GM19467 (cell line): ENCODE data around the gene CARS1.

Source experiments
- ATAC-seq: cut with Tn5 transposase; IDR thresholded peaks from one replicate; pipeline ENCODE4 v1.9.1; 2021; ENCODE audit warnings: mild to moderate bottlenecking, moderate library complexity; ENCODE audit not compliant: unreplicated experiment

The CARS1 gene

DNA sequence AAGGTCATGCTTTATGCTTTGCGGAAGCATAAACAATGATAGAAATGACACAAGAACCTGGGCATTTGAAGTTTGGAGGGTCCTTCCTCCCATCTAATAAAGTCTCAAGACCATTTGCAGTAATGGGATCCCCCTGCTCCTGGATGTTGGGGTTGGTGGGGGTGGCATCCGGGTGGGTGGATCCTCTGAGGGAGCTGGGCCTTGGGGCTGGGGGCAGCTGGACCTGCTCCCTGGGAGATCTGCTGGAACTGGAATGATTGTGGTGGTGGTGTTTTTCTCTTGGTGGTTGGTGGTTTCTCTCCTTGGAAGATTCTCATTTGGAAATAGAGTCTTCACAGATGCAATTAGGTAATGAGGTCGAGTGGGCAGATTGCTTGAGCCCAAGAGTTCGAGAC is 62.9 kb downstream of the CARS1 start:
- no peak for ATAC-seq

DNA sequence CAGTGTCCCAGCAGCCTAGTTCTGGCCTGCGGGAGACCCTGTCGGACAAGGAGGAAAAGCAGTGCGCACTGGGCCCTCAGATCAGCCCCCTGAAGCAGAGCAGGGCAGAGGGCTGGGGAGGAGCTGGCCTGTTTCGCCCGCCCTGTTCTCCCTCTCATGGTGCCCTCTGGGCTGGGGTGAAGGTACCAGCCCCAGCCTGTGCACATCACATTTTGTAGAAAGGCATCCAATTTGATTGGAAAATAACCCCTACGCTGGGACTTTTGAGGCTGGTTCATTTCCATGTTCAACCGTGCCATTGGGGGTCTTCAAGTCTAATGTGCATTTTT is 64.3 kb downstream of the CARS1 start:
- no peak for ATAC-seq

DNA sequence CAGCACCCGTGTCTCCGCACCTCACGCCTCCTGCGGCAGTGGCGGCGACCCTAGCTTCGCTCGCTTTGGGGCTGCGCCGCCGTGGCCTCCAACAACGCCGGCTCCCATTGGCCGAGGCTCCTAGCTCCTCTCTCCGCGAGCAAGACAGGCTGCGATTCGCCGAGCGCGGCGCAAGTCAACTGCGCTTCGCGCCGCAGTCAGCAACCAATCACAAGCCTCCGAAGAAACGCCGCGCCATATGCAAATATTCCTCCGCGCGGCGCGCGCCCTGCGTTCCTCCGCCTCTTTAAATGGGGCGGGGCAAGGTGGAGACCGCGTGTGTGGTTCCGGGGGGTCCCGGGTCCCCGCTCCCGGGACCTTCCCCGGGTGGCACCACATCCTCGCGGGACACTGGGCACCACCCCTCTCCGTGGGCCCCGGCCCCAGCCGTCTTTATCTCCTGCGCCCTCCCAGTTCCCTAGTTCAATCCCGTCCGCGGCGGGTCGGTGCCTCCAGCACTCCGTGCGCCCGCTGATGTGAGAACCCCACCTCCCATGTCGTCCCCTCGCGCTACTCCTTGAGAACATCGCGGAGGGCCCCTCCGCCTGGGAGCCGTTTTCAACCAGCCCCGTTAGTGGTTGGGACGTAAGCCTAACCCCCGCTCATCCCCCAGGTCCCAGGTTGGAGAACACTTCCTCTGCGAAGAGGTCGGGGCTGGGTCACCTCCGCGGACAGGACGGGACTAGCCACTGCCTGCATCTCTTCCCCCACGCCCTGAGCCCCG is 64.8 kb downstream of the CARS1 start, which contains the start of gene NAP1L4:
TSS of gene NAP1L4 (minus strand) at position 96 of the 763 bp plus-strand sequence. CDS start 13,109 bp downstream, outside the sequence.
- peak; percentile 80 for ATAC-seq

DNA sequence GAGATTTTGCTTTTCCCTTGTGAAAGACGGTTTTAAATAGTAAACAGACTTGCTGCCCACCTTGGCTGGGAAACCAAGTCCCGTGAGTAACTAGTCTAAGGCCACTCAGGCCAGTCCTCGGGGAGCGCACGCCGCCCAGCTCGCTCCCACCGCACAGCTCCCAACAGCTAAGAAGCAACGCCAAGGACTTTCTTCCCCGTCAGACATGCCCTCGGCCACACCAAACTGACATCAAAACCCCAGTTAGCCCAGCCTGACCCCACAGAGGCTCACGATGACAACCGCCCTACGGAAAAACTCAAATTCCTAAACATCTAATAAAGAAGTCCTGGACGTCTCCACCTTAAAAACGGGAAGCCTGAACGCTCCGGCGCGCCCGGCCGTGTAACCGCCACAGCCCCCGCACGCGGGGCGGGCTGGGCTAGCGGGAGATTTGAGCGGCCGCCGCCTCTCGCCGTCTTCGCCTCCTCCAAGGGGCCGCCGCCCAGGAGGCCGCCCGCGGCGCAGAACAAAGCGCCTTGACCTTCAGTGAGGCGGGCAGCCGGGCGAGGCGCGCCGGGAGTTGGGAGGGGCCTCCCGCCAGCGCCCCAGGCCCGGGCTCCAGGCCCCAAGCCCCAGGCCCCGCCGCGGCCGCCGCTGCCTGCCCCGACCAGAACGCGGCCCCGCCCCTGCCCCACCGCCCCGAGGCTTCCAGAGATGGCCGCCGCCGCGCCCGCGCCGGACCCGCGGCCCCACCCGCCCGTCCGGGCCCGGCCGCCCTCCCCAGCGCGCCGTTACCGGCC is 65.6 kb downstream of the CARS1 start:
- peak; percentile 36 for ATAC-seq

DNA sequence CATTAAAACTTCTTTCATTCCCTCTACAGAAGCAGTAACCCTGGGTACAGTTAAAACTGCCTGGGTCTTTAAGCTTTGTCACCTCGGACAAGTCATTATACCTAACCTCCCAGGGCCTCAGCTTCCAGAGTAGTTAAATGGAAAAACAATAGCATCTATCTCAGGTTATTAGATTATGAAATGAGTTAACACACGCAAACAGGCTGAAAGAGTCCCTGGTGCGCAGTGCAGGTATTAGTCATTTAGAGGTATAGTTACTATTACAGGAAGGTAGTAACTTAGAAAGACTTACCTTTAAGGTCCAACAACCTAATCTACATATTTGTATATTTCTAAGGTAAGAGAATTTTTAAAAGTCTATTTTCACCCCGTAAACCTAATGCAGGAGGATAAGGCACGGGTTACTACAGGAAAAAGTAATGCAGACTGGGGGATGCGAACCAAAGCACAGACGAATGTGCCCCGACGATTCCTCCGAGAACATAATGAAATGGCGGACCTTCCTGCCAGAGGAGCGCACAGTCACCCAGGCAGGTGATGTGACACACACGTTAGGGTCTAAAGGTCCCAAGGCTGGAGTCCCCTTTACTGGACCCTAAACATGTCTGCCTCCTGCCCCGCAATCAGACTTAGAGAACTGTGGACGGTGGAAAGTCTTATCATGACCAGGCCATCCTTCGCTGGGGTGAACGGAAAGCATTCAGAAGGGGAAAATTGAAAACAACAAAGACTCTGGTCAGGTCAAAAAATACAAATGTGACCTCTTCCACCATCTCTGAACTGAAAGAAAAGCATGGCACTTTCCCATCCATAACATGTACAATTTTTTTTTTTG is 66.4 kb downstream of the CARS1 start:
- ATAC-seq: no peak

DNA sequence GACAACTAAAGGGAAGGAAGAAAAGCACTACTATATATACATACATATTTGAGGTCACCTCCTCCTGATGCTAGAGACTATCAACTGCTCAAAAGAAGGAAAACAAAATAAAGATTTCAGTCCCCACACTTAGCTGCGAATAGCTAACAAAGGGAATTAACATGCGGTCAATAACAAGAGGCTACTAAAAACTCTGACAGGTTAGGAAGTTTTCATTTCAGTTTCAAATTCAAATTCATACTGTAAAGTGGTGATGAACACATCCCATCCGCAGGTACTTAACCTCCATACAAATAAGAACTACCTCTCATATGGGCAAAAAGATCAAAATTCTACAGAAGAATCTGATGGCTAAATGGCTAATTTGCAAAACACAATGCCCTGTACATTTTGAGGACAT is 67.7 kb downstream of the CARS1 start:
- no peak for ATAC-seq

- no peak for ATAC-seq
These were observed 68.2 kb downstream of the CARS1 start for GRCh38 chr11:2989006-2989405.

- ATAC-seq: no peak
These were observed 69.1 kb downstream of the CARS1 start for GRCh38 chr11:2987881-2988861.

GRCh38 chr11:2983908-2984307 is 73.3 kb downstream of the CARS1 start:
- ATAC-seq: no peak

GRCh38 chr11:2982214-2982613 is 75.0 kb downstream of the CARS1 start:
- no peak for ATAC-seq

DNA sequence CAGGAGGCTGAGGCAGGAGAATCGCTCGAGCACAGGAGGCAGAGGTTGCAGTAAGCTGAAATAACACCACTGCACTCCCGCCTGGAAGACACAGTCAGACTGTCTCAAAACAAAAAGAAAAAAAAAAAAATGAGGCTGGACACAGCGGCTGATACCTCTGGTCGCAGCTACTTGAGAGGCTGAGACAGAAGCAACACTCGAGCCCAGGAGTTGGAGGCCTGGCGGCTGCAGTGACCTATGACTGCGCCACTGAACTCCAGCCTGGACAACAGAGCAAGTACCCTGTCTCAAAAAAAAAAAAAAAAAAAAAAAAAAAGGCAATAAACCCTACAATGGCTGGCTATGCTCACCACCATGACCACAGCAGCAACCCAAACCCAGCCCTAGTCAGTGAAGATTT is 76.1 kb downstream of the CARS1 start:
- ATAC-seq: no peak

GRCh38 chr11:2980168-2980840 is 76.9 kb downstream of the CARS1 start:
- ATAC-seq: no peak

GRCh38 chr11:2977113-2977512 is 80.1 kb downstream of the CARS1 start:
- ATAC-seq: no peak

GRCh38 chr11:2976294-2977063 is 80.7 kb downstream of the CARS1 start:
- no peak for ATAC-seq

DNA sequence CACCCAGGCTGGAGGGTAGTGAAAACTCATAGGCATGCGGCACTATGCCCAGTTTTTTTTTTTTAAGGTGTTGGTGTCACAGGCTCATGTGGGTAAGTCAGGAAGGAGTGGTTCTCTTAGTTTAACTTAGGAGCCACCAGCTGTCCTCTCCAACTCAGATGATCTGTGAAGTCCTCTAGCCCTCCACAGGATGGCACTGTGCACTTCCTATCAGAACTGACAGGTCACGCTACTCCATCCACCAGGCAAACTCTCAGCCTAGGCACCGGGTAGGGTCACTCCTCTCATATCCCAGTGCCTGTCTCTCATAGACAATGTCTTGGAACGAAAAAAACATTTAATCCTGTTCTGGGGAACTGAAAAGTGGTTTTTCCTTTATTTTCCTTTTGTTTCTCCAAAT is 81.6 kb downstream of the CARS1 start:
- ATAC-seq: no peak

DNA sequence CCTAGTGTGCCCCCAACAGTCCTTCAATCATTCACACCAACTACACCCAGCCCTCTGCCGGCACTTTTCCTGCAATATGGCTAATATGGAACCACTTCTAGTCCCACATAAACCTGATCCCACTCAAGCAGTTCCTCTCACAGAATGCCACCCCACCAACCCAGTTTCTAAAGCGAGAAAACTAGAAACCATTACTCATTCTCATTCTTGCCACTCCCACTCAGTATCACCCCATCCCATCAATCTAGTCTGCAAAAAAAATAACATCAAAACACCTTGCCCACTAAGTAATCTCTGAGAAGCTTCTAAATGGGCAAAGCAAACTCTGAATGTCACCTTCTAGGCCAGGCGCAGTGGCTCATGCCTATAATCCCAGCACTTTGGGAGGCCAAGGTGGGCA is 83.0 kb downstream of the CARS1 start:
- ATAC-seq: no peak

GRCh38 chr11:2968341-2968900 is 88.8 kb downstream of the CARS1 start:
- no peak for ATAC-seq

DNA sequence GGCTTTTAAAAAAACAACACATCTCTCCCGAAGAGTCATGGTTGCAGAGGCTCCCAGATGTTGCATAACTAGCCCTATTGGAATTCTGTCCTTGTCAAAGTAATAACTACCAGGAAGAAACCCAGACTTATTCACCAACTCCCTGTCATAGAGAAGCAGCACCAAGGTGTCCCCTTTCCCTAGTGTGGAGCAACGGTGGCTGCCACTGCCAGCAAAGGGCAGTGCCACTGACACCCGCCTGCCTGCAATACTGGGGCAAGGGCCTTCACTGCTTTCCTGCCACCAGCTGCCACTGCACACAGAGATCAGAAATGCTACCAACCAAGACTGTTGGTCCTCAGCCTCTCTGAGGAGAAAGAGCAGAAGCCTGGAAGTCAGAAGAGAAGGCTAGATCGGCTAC is 92.4 kb downstream of the CARS1 start:
- no peak for ATAC-seq

GRCh38 chr11:2963761-2964160 is 93.5 kb downstream of the CARS1 start:
- no peak for ATAC-seq
